ENCODE data around the gene ARFRP1. TPM values are rescaled to one million over a fixed set of nuclear protein-coding genes. Genes with fewer than 3 reads are reported as not detected.
A peak's percentile ranks its signal among the peaks of the same experiment; 100 is the strongest.

ARFRP1 gene
- total and polyA plus RNA-seq, 2 of the 13 experiments (the other 11 are each of a cell fraction or from before 2014, with no cell fraction given): 32.0 to 51.1 TPM

DNA sequence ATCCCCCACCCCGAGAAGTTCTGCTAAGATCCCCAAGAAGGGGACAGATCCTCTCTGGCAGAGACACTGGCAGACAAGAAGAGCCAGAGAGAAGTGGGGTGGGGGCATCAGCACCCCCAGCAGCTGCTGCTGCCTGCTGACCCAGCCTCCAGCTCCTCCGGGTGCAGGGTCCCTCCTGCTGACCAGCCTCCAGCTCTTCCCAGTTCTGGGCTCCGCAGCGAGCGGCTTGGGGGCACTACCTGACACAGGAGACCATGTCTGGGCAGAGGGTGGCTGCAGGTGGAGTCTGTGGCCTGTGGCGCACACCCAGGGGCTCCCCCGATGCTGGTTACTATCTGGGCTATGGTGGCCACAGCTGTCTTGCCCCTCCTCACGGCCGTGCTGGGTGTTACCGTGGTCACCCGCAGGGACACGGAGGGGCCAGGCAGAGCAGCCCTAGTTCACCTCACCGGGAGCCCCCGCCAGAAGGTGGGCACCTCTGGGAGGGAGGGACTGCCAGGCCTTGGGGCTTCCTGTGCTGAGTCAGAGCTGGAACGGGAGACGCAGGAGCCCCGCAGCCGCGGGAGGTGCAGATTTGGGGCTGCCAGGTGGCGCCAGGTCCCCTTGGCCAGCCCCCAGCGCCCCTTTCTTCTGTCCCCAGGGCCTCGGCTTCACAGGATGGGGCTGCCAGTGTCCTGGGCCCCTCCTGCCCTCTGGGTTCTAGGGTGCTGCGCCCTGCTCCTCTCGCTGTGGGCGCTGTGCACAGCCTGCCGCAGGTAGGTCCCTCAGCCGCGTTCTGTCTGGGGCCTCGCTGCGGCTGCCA, 29.3 kb upstream of the ARFRP1 start (continued):
- peak; percentile 41; the same call in 1 of the 2 replicates for TF ChIP-seq GLI4 (CRISPR knock-in tag; IDR thresholded peaks at IDR 0.05; ENCODE audit: borderline replicate concordance)
- TF ChIP-seq SP2 (CRISPR knock-in tag; IDR thresholded peaks at IDR 0.05): no peak
- TF ChIP-seq PHF8 (CRISPR knock-in tag; IDR thresholded peaks at IDR 0.05): no peak
- TF ChIP-seq, protein P1, sequence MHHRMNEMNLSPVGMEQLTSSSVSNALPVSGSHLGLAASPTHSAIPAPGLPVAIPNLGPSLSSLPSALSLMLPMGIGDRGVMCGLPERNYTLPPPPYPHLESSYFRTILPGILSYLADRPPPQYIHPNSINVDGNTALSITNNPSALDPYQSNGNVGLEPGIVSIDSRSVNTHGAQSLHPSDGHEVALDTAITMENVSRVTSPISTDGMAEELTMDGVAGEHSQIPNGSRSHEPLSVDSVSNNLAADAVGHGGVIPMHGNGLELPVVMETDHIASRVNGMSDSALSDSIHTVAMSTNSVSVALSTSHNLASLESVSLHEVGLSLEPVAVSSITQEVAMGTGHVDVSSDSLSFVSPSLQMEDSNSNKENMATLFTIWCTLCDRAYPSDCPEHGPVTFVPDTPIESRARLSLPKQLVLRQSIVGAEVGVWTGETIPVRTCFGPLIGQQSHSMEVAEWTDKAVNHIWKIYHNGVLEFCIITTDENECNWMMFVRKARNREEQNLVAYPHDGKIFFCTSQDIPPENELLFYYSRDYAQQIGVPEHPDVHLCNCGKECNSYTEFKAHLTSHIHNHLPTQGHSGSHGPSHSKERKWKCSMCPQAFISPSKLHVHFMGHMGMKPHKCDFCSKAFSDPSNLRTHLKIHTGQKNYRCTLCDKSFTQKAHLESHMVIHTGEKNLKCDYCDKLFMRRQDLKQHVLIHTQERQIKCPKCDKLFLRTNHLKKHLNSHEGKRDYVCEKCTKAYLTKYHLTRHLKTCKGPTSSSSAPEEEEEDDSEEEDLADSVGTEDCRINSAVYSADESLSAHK (CRISPR knock-in tag; IDR thresholded peaks at IDR 0.05; ENCODE audit: borderline replicate concordance): peak; percentile 37; the same call in 1 of the 2 replicates
- no peak for TF ChIP-seq SMAD3 (CRISPR knock-in tag; IDR thresholded peaks at IDR 0.05)
- no peak for TF ChIP-seq PAX8 (CRISPR knock-in tag; IDR thresholded peaks at IDR 0.05; ENCODE audit: borderline replicate concordance)
- TF ChIP-seq, protein P2, sequence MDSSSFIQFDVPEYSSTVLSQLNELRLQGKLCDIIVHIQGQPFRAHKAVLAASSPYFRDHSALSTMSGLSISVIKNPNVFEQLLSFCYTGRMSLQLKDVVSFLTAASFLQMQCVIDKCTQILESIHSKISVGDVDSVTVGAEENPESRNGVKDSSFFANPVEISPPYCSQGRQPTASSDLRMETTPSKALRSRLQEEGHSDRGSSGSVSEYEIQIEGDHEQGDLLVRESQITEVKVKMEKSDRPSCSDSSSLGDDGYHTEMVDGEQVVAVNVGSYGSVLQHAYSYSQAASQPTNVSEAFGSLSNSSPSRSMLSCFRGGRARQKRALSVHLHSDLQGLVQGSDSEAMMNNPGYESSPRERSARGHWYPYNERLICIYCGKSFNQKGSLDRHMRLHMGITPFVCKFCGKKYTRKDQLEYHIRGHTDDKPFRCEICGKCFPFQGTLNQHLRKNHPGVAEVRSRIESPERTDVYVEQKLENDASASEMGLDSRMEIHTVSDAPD (CRISPR knock-in tag; IDR thresholded peaks at IDR 0.05): no peak; the same call in 1 of the 2 replicates
- no peak; the same call in 1 of the 2 replicates for TF ChIP-seq SAP130 (CRISPR knock-in tag; IDR thresholded peaks at IDR 0.05; ENCODE audit: low read depth)
- no peak for TF ChIP-seq ZNF589 (CRISPR knock-in tag; conservative IDR thresholded peaks at IDR 0.05)
- peak; percentile 82; the same call in 1 of the 2 replicates for TF ChIP-seq HIVEP1 (CRISPR knock-in tag; IDR thresholded peaks at IDR 0.05)
- no peak for TF ChIP-seq ZNF24 (IDR thresholded peaks at IDR 0.05)
- no peak for TF ChIP-seq PPARG (CRISPR knock-in tag; conservative IDR thresholded peaks at IDR 0.05)
- no peak for TF ChIP-seq ZNF567 (CRISPR knock-in tag; IDR thresholded peaks at IDR 0.05; ENCODE audit: borderline replicate concordance)
- TF ChIP-seq NCOA1 (CRISPR knock-in tag; IDR thresholded peaks at IDR 0.05): peak; percentile 54; the same call in 1 of the 2 replicates
- no peak for TF ChIP-seq ADNP (CRISPR knock-in tag; IDR thresholded peaks at IDR 0.05)
- no peak; the same call in 1 of the 2 replicates for TF ChIP-seq NCOA5 (CRISPR knock-in tag; IDR thresholded peaks at IDR 0.05)
- peak; percentile 4; the same call in 1 of the 2 replicates for TF ChIP-seq FOXA3 (CRISPR knock-in tag; IDR thresholded peaks at IDR 0.05)
- peak; percentile 77 for TF ChIP-seq U2AF1 (optimal IDR thresholded peaks at IDR 0.05; ENCODE audit: low read depth, low read length)
- TF ChIP-seq SMAD9 (CRISPR knock-in tag; IDR thresholded peaks at IDR 0.05): no peak
- TF ChIP-seq RAD51 (IDR thresholded peaks at IDR 0.05; ENCODE audit: borderline replicate concordance): no peak
- TF ChIP-seq ZNF816 (CRISPR knock-in tag; IDR thresholded peaks at IDR 0.05; ENCODE audit: borderline replicate concordance): no peak
- no peak for TF ChIP-seq JDP2 (CRISPR knock-in tag; IDR thresholded peaks at IDR 0.05; ENCODE audit: borderline replicate concordance)
- TF ChIP-seq ATF1 (CRISPR knock-in tag; IDR thresholded peaks at IDR 0.05): no peak
- TF ChIP-seq CCDC6 (CRISPR knock-in tag; IDR thresholded peaks at IDR 0.05): no peak
- peak; percentile 34; the same call in 1 of the 2 replicates for TF ChIP-seq SIN3A (IDR thresholded peaks at IDR 0.05; ENCODE audit: borderline replicate concordance, low read depth, low read length)
- no peak for TF ChIP-seq NPAS2 (CRISPR knock-in tag; IDR thresholded peaks at IDR 0.05; ENCODE audit: borderline replicate concordance)
- TF ChIP-seq CHD2 (IDR thresholded peaks at IDR 0.05; ENCODE audit: low read depth, low read length): no peak; the same call in none of the 2 replicates
- no peak for TF ChIP-seq ZNF17 (CRISPR knock-in tag; IDR thresholded peaks at IDR 0.05)
- TF ChIP-seq FOXK1 (CRISPR knock-in tag; IDR thresholded peaks at IDR 0.05; ENCODE audit: borderline replicate concordance, low read depth): peak; percentile 19; the same call in 1 of the 2 replicates
- TF ChIP-seq ZNF446 (CRISPR knock-in tag; IDR thresholded peaks at IDR 0.05): no peak
